ENCODE data around the gene UTP20.

GRCh38 chr12:101276433-101276832, 3.5 kb upstream of the UTP20 start:
- TF ChIP-seq CTCF (IDR thresholded peaks at IDR 0.05) (no peak), POLR2AphosphoS5 (IDR thresholded peaks at IDR 0.05) (no peak), EP300 (IDR thresholded peaks at IDR 0.05) (no peak), POLR2A (IDR thresholded peaks at IDR 0.05) (no peak)
